Nephron progenitor cell (in vitro differentiated cells): ENCODE data around the gene TOMM40L.
A peak's percentile ranks its signal among the peaks of the same experiment; 100 is the strongest.

Experiments used
- DNase-seq: peaks from one replicate; pipeline ENCODE4 v3.0.0; 2021
- H3K27ac Mint-ChIP-seq: 2 replicates; pipeline ENCODE4 v1.8.0; 2021; ENCODE audit warnings: mild to moderate bottlenecking, moderate library complexity, mixed read lengths
- H3K27me3 Mint-ChIP-seq: 2 replicates; pipeline ENCODE4 v1.8.0; 2021; ENCODE audit warnings: mild to moderate bottlenecking, low read depth, mixed read lengths; ENCODE audit not compliant: poor library complexity
- H3K36me3 Mint-ChIP-seq: 2 replicates; pipeline ENCODE4 v1.8.0; 2021; ENCODE audit warnings: low read depth, mixed read lengths
- H3K4me1 Mint-ChIP-seq: 2 replicates; pipeline ENCODE4 v1.8.0; 2021; ENCODE audit warnings: mixed read lengths
- H3K4me3 Mint-ChIP-seq: 2 replicates; pipeline ENCODE4 v1.8.0; 2021; ENCODE audit warnings: mild to moderate bottlenecking, moderate library complexity, mixed read lengths
- H3K9me3 Mint-ChIP-seq: 2 replicates; pipeline ENCODE4 v1.8.0; 2021; ENCODE audit warnings: mild to moderate bottlenecking, moderate library complexity, mixed read lengths
- TF ChIP-seq, protein P1 (sequence below): fragments of 200-600 bp; sonication (generic); IDR thresholded peaks from 2 replicates; pipeline ENCODE4 v1.5.0; 2021; ENCODE audit warnings: antibody characterized with exemption

TOMM40L gene

DNA sequence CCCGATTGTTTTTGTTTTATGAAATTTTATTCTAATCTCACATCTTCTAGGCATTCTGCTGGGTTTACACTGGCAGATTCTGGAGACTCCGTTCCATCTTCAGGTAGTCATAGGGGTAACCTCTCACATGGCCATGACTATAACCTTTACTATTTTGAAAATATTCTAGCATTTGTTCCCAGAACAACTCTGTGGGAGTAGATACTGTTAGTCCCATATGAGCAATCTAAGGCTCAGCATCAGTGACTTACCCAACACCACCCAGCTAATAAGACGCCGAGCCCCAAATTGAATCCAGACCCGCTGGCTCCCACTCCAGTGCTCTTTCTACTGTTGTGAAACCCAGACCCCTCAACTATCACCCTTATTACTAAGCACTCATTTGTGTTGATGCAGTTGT is 36.8 kb upstream of the TOMM40L start:
- Mint-ChIP-seq H3K36me3 (peaks cover 4% of the 10 kb centered on the region), H3K4me3 (no peak overlapping the region), H3K9me3 (no peaks in the 10 kb centered on the region), H3K4me1 (peaks cover 18% of the 10 kb centered on the region), H3K27ac (no peak overlapping the region), H3K27me3 (peaks cover 19% of the 10 kb centered on the region)
- TF ChIP-seq, protein P1, sequence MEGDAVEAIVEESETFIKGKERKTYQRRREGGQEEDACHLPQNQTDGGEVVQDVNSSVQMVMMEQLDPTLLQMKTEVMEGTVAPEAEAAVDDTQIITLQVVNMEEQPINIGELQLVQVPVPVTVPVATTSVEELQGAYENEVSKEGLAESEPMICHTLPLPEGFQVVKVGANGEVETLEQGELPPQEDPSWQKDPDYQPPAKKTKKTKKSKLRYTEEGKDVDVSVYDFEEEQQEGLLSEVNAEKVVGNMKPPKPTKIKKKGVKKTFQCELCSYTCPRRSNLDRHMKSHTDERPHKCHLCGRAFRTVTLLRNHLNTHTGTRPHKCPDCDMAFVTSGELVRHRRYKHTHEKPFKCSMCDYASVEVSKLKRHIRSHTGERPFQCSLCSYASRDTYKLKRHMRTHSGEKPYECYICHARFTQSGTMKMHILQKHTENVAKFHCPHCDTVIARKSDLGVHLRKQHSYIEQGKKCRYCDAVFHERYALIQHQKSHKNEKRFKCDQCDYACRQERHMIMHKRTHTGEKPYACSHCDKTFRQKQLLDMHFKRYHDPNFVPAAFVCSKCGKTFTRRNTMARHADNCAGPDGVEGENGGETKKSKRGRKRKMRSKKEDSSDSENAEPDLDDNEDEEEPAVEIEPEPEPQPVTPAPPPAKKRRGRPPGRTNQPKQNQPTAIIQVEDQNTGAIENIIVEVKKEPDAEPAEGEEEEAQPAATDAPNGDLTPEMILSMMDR: no peak
- no peak for DNase-seq

DNA sequence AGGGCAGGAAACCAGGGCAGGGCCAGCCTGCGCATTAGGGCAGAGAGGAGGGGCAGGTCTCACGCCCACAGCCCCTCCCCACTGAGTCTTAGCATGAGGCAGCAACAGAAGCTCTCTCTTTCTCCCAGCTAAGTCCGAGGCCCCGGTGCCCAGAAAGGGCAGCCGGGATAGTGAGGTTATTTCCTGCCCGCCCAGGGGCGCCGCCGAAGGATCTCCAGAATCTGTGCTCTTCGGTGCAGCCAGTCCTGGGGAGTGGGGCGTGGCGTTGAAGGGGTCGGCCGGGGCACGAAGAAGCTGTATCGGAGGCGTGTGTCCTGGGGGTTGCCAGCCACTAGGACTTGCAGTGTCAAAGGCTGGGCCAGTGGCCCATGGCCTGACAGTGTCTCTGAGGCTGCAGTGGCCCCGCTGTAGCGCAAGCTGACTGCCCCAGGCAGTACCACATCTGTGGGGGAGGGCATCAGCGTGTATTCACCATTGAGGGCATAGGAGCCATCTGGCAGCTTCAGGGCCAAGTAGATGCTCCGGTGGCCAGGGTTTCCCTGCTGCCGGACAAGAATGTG is 34.8 kb upstream of the TOMM40L start:
- TF ChIP-seq, protein P1: no peak
- no peak overlapping the region for H3K27ac Mint-ChIP-seq
- H3K4me3 Mint-ChIP-seq: no peak overlapping the region
- H3K4me1 Mint-ChIP-seq: peaks cover 9% of the 10 kb centered on the region
- DNase-seq: no peak
- peaks cover 19% of the 10 kb centered on the region for H3K27me3 Mint-ChIP-seq
- no peaks in the 10 kb centered on the region for H3K9me3 Mint-ChIP-seq
- H3K36me3 Mint-ChIP-seq: peaks cover 4% of the 10 kb centered on the region

DNA sequence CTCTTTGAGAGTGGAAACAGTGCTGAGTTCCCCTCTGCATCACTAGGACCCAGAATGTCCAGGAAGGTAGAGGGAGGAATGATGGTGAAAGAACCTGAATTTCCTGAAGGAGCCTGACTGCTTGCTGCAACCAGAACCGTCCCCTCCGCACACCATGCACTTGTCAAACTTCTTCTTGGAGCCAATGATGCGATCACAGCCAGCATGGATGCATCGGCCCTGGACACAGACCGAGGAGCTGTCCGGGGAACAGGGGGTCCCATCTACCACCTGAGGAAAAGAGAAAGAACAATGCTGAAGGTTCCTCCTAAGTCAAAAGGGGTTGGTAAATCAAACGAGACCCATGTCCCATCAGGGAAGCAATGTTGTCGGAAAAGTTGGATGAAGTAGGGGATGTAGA is 33.9 kb upstream of the TOMM40L start:
- Mint-ChIP-seq H3K27me3 (peaks cover 16% of the 10 kb centered on the region), H3K27ac (no peak overlapping the region), H3K4me3 (no peak overlapping the region), H3K9me3 (no peaks in the 10 kb centered on the region), H3K4me1 (peaks cover 12% of the 10 kb centered on the region), H3K36me3 (peaks cover 4% of the 10 kb centered on the region)
- DNase-seq: no peak
- TF ChIP-seq, protein P1: no peak

DNA sequence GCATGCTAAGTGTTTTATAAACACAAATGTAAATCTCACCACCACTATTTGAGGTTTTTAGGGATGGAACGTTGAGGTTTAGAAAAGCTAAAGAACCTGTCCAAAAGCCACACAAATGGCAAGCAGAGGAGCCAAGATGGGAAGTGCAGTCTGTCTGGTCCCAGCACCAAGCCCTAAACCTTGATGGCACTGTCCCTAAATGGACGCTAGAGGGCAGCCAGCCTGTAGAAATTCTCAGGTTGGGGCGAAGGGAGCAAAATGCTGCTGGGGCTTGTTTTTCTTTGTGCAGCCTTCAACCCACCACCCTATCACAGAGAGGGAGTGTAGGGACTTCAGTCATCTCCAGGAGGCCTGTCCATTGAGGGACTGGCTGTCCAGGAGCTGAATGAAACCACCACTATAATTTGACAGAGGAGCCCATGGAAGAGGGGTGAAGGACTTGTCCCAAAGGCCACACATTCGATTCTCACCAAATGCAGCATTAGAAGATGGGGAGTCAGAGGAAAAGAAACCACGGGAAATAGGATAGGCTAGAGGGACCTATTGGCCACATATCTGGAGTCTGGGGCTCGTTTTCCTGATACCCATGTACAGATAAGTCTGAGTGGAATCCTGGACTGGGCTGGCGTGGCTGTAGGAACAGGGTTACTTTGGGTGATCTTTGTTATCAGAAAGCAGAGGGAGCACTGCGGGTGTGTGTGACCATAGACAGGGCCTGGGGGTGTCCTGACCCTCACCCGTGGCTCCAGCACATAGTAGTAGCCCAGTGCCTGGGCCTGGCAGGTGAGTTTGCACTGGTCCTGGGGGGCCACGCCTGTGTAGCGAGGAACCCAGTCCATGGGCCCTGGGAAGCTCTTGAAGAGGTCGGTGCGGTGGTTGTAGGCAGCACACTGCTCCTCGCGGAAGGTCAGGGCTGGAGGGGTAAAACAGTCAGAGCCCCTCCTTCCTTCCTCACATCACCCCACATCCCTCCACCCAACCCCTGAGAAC is 33.1 kb upstream of the TOMM40L start:
- DNase-seq: peak; percentile 65
- peak overlapping the region; percentile 1 for H3K27ac Mint-ChIP-seq

DNA sequence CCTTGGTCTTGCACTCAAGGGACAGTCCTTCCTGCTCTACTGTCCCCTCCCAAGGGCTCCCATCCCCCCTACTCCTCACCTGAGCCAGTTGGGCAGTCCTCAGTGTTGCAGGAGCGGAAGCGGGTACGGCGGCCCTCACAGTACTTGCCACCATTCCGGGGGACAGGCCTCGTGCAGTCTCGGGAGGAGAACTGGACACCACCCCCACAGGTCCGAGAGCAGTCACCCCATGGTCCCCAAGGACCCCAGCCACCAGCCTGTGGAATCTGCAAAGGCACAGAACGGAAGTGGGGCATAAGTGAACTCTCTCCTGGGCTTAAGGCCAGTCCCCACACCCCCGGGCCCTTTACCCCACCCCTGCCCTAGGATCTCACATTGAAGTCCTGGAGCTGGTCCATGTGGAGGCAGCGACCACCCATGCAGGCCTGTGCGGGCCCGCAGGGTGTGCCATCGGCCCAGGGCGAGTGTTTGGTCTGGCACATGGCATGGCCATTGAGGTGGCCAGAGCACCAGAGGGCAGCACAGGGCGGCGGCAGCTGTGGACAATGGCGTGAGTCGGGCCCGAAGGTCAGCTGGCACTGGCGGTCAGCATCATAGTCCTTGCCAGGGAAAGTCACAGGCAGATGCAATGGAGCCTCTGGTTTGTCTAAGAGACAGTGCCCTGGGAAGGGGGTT is 32.2 kb upstream of the TOMM40L start:
- DNase-seq: no peak
- TF ChIP-seq, protein P1: no peak
- Mint-ChIP-seq H3K4me1 (peaks cover 29% of the 10 kb centered on the region), H3K9me3 (no peaks in the 10 kb centered on the region), H3K27ac (no peak overlapping the region), H3K27me3 (peaks cover 10% of the 10 kb centered on the region), H3K36me3 (peaks cover 4% of the 10 kb centered on the region), H3K4me3 (no peak overlapping the region)

More for the DNA sequence above, 33.1 kb upstream of the TOMM40L start:
- TF ChIP-seq, protein P1: peak; percentile 86
- Mint-ChIP-seq H3K36me3 (peaks cover 4% of the 10 kb centered on the region), H3K9me3 (no peaks in the 10 kb centered on the region), H3K27me3 (peaks cover 12% of the 10 kb centered on the region), H3K4me1 (peaks cover 20% of the 10 kb centered on the region), H3K4me3 (peak overlapping the region; percentile 10)
